ENCODE results near the gene ELAVL3. TPM values are rescaled to one million over a fixed set of nuclear protein-coding genes. Genes with fewer than 3 reads are reported as not detected.
"Not testable (repeated sequence)": the region's sequence is repeated elsewhere in the genome, so short reads cannot be mapped to it uniquely, and the experiment has no call there.

Gene ELAVL3
- total RNA-seq, 1 donor from 2014 or later = 42.8 TPM

GRCh38 chr19:11460207-11460606 is 20.6 kb downstream of the ELAVL3 start:
- H3K9me3 Mint-ChIP-seq = no peaks in the 10 kb centered on the region
- no peak overlapping the region for H3K4me3 Mint-ChIP-seq

GRCh38 chr19:11458912-11459311 is 21.9 kb downstream of the ELAVL3 start:
- not testable (repeated sequence) for H3K4me1 Mint-ChIP-seq; H3K9me3 Mint-ChIP-seq; H3K27me3 Mint-ChIP-seq (ENCODE audit: low read depth); H3K4me3 Mint-ChIP-seq; H3K27ac Mint-ChIP-seq (ENCODE audit: unreplicated experiment); H3K36me3 Mint-ChIP-seq (ENCODE audit: low read depth); DNase-seq (ENCODE audit: low read depth, low spot score)

More at GRCh38 chr19:11460207-11460606, 20.6 kb downstream of the ELAVL3 start:
- Mint-ChIP-seq H3K27me3 (ENCODE audit: low read depth) (no peaks in the 10 kb centered on the region), H3K4me1 (no peaks in the 10 kb centered on the region), H3K27ac (ENCODE audit: unreplicated experiment) (no peak overlapping the region), H3K36me3 (ENCODE audit: low read depth) (peaks cover 5% of the 10 kb centered on the region)
- DNase-seq (ENCODE audit: low read depth, low spot score) = no peak
- TF ChIP-seq CTCF (conservative IDR thresholded peaks at IDR 0.05) = peak; percentile 28

- no peak for DNase-seq (ENCODE audit: low read depth, low spot score)
- Mint-ChIP-seq H3K4me1 (peaks cover 2% of the 10 kb centered on the region), H3K27ac (ENCODE audit: unreplicated experiment) (no peak overlapping the region), H3K36me3 (ENCODE audit: low read depth) (peaks cover 5% of the 10 kb centered on the region), H3K27me3 (ENCODE audit: low read depth) (no peaks in the 10 kb centered on the region), H3K4me3 (no peak overlapping the region), H3K9me3 (no peaks in the 10 kb centered on the region)
- TF ChIP-seq CTCF (conservative IDR thresholded peaks at IDR 0.05) = no peak
These were observed 22.5 kb downstream of the ELAVL3 start for GRCh38 chr19:11458236-11458900.

GRCh38 chr19:11457831-11458230 is 23.0 kb downstream of the ELAVL3 start:
- Mint-ChIP-seq H3K36me3 (ENCODE audit: low read depth) (no peaks in the 10 kb centered on the region), H3K4me1 (peaks cover 4% of the 10 kb centered on the region), H3K9me3 (no peaks in the 10 kb centered on the region), H3K4me3 (no peak overlapping the region), H3K27ac (ENCODE audit: unreplicated experiment) (no peak overlapping the region), H3K27me3 (ENCODE audit: low read depth) (no peaks in the 10 kb centered on the region)
- TF ChIP-seq CTCF (conservative IDR thresholded peaks at IDR 0.05) = no peak
- DNase-seq (ENCODE audit: low read depth, low spot score) = no peak

- H3K36me3 Mint-ChIP-seq (ENCODE audit: low read depth) = no peaks in the 10 kb centered on the region
- TF ChIP-seq CTCF (conservative IDR thresholded peaks at IDR 0.05) = no peak
These were observed 23.7 kb downstream of the ELAVL3 start for GRCh38 chr19:11457115-11457514.

GRCh38 chr19:11456659-11457058 is 24.2 kb downstream of the ELAVL3 start:
- Mint-ChIP-seq H3K27ac (ENCODE audit: unreplicated experiment) (no peak overlapping the region), H3K4me3 (no peak overlapping the region), H3K4me1 (peaks cover 13% of the 10 kb centered on the region), H3K9me3 (no peaks in the 10 kb centered on the region), H3K27me3 (ENCODE audit: low read depth) (no peaks in the 10 kb centered on the region), H3K36me3 (ENCODE audit: low read depth) (no peaks in the 10 kb centered on the region)
- no peak for TF ChIP-seq CTCF (conservative IDR thresholded peaks at IDR 0.05)
- no peak for DNase-seq (ENCODE audit: low read depth, low spot score)

More at GRCh38 chr19:11457115-11457514, 23.7 kb downstream of the ELAVL3 start:
- H3K27me3 Mint-ChIP-seq (ENCODE audit: low read depth) = no peaks in the 10 kb centered on the region
- peaks cover 10% of the 10 kb centered on the region for H3K4me1 Mint-ChIP-seq
- DNase-seq (ENCODE audit: low read depth, low spot score) = no peak
- H3K27ac Mint-ChIP-seq (ENCODE audit: unreplicated experiment) = no peak overlapping the region
- no peak overlapping the region for H3K4me3 Mint-ChIP-seq
- no peaks in the 10 kb centered on the region for H3K9me3 Mint-ChIP-seq

- not testable (repeated sequence) for DNase-seq (ENCODE audit: low read depth, low spot score); H3K27me3 Mint-ChIP-seq (ENCODE audit: low read depth); H3K4me3 Mint-ChIP-seq; H3K36me3 Mint-ChIP-seq (ENCODE audit: low read depth); H3K9me3 Mint-ChIP-seq; H3K27ac Mint-ChIP-seq (ENCODE audit: unreplicated experiment)
- H3K4me1 Mint-ChIP-seq = peaks cover 13% of the 10 kb centered on the region
These were observed 25.7 kb downstream of the ELAVL3 start for GRCh38 chr19:11455233-11455554.
